Measurements from ENCODE around the gene CTNNA3.

Gene CTNNA3

DNA sequence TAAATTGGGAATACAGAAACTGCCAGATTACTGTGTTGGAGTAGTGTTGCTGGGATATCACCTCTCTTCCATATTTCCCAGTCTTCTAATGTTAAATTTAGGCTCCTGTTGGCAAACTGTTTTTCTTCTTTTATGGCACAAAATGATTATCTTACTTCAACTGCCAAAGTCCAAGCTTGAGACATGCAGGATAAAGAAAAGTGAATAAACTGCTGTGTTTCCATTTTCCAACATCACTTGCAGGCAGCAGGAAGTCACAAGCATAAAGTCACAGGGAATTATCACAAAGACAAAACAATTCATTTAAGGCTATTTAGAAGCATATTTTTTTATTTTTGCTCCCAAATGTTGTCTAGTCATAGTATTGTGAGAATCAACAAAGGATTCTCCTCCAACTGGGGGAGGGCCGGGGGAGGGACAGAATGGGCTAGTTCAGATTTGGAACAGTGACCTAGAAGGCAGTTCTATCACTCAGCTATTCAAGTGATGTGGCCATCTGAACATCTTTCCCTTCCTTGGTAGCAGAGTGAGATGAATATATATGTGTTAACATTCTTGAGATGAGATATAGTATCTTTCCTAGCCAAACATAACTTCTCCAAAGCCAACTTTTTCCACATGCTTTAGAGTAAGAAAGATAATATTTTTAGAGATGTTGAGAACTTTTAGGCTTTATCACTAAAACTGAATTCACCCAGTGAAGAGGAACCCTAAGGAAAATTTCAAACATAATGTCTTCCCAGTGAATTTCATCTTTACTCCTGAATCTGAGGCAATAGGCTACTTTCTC, 364.7 kb downstream of the CTNNA3 start:
- DNase-seq, result no peak

GRCh38 chr10:67327626-67328535, 368.1 kb downstream of the CTNNA3 start:
- DNase-seq, result no peak

DNA sequence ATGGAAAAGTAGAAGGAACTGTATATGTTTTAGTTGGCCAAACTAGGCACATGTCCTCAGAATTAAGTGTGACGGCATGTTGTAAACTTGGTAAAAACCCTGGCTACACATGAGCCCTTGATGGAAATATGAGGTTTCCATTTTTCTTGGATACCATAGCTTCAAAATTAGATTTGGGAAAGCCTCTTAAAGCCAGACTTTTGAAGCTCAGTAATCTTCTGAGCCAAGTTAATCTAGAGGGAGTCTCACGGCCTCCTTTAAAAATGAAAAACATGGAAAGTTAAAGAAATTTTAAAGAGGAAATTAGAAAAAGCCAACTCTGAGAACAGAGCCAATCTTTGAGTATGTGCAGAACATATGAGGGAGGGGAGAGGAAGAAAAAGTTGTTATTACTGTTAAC, 376.0 kb downstream of the CTNNA3 start:
- DNase-seq, result no peak

DNA sequence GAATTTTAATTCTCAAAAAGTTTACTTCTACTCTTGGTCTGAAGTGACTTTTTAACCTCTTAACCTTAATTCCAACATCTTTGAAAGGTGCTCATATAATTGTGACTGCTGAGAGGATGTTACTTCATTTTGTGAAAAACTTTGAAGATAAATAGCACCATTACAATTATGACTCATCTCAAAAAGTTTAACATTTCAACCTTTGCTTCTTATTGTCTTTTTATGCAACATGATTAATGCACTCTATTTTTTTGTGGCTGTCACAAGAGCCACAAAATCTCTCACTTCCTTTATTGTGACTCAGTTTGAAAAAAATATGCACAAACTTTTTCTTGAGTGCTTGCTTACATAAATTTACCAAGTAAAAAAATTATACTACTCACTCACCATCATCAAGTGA, 387.1 kb downstream of the CTNNA3 start:
- no peak for DNase-seq

DNA sequence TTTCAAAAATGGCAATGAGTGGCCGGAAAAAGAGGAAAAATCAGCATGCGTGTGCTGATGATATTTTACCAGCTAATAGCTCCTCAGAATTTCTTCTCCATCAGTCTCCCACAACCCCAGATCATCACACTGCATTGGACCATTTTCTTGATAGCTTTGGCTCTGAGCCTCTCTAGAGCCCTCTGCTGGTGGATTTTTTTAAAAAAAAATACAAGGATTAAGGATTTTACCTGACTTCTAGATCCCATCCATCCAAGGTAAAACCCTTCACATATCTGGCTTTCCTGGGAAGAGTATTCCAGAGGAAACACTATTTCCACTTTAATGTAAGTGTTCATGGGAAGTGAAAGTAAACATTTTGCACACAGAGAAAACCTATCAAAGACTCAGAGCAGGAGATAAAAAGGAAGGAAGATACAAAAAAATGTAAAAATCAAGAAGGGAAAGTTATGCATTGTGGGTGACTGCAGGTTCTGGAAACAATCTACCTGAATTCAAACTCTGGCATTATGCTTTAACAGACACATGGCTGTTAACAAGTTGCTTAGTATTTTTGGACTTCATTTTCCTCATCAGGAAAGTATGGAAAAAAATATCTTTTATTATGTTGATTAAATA, 389.3 kb downstream of the CTNNA3 start:
- DNase-seq, result no peak

- peak in 1 of 56 donors; percentile 5 for DNase-seq
Observed at GRCh38 chr10:67302701-67303100, 393.3 kb downstream of the CTNNA3 start.

- no peak for DNase-seq
Observed at GRCh38 chr10:67299761-67300160, 396.2 kb downstream of the CTNNA3 start.

GRCh38 chr10:67297637-67298181, 398.3 kb downstream of the CTNNA3 start:
- DNase-seq, result no peak

DNA sequence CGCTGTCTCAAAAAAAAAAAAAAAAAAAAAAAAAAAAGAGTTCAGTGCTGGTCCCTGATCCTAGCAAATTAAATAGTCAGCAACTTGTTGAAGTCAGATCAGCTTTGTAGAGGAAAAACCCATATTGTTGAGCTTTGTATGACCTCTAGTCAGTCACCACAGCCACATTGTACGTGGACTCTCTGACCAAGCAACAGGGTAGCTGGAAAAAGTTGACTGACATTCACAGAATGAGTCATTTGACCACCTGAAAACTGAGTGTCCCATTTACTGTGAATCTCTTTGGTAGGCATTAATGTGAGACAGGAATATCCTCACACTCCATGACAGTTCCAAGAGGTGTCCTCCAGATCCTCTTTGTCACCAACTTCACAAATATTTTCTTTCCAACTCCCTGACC, 399.1 kb downstream of the CTNNA3 start:
- no peak for DNase-seq

- no peak for DNase-seq
Observed at GRCh38 chr10:67288688-67289410, 407.1 kb downstream of the CTNNA3 start.

DNA sequence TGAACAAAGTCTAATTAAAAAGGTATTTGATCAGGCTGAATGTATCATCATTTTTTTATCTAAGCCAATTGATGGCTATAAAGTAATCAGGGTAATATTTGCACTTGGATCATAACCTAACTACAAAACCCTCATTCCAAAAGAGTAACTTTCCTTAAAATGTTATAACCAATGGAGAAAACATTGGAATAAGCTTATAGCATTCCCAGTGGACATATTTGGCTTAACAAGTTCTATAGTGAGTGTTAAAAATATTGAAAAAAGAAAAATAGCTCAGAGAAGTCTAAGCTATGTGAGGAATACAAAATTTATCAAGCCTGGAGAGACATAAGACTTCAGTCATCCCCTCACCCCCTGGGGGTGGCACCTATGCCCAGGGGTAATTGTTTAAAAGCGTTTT, 411.4 kb downstream of the CTNNA3 start:
- no peak for DNase-seq

- no peak for DNase-seq
Observed at GRCh38 chr10:67282871-67283270, 413.1 kb downstream of the CTNNA3 start.

- no peak for DNase-seq
Observed at GRCh38 chr10:67280405-67280804, 415.6 kb downstream of the CTNNA3 start.

GRCh38 chr10:67277402-67277801, 418.6 kb downstream of the CTNNA3 start:
- no peak for DNase-seq

DNA sequence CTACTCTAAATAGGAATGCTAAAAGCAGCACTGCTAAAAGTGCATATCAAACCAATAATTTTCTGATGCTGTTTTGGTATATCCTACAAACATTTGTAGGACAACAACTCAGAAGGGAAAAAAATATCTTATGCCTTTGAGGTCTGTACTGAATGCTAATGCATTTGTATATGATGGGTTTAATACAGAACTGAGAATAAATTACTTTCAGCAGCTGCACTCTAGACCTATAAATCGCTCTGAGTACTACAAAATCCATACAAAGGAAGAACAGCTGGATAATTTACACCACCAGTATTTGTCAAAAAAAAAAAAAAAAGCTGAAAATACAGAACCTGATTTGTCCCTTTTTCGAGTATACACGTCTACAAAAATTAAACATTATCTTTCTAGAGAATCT, 426.2 kb downstream of the CTNNA3 start:
- DNase-seq, result no peak

DNA sequence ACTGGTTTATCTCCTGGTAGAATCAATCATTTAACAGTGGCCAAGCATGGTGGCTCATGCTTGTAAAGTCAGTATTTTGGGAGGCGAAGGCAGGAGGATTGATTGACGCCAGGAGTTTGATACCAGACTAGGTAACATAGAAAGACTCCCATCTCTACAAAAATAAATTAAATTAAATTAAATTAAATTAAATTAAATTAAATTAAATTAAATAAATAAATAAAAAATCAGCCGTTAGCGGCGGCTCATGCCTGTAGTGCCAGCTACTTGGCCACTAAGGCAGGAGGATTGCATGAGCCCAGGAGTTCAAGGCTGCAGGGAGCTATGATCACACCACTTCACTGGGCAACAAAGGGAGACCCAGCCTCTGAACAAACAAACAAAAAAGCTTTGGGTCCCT, 427.8 kb downstream of the CTNNA3 start:
- DNase-seq, result no peak

GRCh38 chr10:67262675-67263074, 433.3 kb downstream of the CTNNA3 start:
- no peak for DNase-seq

- DNase-seq, result no peak
Observed at GRCh38 chr10:67261300-67261797, 434.6 kb downstream of the CTNNA3 start.

- no peak for DNase-seq
Observed at GRCh38 chr10:67259319-67259929, 436.6 kb downstream of the CTNNA3 start.

DNA sequence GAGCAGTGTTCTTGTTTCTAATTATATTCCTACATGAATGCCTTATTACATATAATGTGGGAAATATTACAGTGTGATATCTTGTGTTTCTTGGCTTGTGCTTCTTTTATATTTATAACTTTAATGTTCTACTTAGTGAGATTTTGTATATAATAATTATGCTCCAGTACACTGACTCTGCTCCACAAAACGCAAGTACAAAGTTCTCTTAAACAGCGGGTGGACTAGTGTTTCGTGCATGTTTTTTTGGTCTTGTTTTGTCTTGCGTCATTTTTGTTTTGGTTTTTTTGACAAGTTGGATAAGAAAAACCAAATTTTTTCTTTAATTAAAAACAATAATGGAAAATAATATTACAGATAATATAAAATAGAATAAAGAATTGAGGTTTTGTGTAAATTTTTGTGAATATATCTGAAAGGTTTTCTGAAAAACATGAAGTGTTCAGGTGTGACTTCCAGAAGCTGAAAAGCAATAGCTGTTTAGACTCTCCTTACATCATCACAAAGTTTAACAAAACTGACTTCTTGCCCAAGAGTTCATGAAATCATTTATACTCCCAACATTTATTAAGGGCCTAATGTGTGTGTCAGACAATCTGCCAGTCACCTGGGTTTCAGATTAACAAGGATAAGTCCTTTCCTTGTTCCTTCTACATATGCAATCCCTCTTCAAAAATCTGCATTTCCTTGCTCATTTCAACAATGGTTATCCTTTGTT, 438.4 kb downstream of the CTNNA3 start:
- DNase-seq, result no peak
